ENCODE measurements around the gene THAP3.

THAP3 gene

DNA sequence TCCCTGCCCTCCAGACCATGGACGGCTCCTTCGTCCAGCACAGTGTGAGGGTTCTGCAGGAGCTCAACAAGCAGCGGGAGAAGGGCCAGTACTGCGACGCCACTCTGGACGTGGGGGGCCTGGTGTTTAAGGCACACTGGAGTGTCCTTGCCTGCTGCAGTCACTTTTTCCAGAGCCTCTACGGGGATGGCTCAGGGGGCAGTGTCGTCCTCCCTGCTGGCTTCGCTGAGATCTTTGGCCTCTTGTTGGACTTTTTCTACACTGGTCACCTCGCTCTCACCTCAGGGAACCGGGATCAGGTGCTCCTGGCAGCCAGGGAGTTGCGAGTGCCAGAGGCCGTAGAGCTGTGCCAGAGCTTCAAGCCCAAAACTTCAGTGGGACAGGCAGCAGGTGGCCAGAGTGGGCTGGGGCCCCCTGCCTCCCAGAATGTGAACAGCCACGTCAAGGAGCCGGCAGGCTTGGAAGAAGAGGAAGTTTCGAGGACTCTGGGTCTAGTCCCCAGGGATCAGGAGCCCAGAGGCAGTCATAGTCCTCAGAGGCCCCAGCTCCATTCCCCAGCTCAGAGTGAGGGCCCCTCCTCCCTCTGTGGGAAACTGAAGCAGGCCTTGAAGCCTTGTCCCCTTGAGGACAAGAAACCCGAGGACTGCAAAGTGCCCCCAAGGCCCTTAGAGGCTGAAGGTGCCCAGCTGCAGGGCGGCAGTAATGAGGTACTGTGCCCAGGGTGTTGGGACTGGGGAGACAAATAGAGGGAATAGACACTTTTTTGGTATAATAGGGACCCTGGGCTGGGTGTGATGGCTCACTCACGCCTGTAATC, 43.9 kb upstream of the THAP3 start:
- TF ChIP-seq, protein P1, sequence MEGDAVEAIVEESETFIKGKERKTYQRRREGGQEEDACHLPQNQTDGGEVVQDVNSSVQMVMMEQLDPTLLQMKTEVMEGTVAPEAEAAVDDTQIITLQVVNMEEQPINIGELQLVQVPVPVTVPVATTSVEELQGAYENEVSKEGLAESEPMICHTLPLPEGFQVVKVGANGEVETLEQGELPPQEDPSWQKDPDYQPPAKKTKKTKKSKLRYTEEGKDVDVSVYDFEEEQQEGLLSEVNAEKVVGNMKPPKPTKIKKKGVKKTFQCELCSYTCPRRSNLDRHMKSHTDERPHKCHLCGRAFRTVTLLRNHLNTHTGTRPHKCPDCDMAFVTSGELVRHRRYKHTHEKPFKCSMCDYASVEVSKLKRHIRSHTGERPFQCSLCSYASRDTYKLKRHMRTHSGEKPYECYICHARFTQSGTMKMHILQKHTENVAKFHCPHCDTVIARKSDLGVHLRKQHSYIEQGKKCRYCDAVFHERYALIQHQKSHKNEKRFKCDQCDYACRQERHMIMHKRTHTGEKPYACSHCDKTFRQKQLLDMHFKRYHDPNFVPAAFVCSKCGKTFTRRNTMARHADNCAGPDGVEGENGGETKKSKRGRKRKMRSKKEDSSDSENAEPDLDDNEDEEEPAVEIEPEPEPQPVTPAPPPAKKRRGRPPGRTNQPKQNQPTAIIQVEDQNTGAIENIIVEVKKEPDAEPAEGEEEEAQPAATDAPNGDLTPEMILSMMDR (IDR thresholded peaks at IDR 0.05; ENCODE audit: low read depth, low read length) = no peak
- in situ Hi-C loops (cut with HindIII; ENCODE audit: low sequenced_read_pairs) = no loop called here
- no peak for DNase-seq (ENCODE audit: low read depth, low spot score)
- H3K4me3 ChIP-seq (ENCODE audit: low read depth, low read length) = peak overlapping the region; percentile 83

DNA sequence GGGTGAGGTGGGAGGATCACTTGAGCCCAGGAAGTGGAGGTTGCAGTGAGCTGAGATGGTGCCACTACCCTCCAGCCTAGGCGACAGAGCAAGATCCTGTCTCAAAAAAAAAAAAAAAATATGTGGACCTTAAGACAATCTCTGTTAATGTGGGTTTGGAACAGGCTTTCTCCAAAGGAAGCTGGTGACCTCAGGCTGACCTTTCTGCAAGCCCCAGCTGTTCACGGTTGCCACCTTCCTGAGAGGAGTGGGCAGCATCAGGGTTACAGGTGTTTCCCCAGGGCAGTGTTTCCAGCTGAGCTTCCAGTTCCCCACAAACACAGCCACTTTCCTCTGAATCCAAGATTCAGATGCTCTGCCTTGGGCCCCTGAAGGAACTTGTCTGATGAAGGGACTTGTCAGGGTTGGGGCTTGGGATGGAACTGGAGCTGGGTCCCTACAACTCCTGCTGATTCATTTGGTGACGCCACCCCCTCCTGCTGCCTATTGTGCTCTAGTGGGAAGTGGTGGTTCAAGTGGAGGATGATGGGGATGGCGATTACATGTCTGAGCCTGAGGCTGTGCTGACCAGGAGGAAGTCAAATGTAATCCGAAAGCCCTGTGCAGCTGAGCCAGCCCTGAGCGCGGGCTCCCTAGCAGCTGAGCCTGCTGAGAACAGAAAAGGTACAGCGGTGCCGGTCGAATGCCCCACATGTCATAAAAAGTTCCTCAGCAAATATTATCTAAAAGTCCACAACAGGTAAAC, 42.9 kb upstream of the THAP3 start:
- in situ Hi-C loops (cut with HindIII; ENCODE audit: low sequenced_read_pairs) = no loop called here
- DNase-seq (ENCODE audit: low read depth, low spot score) = no peak
- H3K4me3 ChIP-seq (ENCODE audit: low read depth, low read length) = no peak overlapping the region
- TF ChIP-seq, protein P1 (IDR thresholded peaks at IDR 0.05; ENCODE audit: low read depth, low read length) = no peak

DNA sequence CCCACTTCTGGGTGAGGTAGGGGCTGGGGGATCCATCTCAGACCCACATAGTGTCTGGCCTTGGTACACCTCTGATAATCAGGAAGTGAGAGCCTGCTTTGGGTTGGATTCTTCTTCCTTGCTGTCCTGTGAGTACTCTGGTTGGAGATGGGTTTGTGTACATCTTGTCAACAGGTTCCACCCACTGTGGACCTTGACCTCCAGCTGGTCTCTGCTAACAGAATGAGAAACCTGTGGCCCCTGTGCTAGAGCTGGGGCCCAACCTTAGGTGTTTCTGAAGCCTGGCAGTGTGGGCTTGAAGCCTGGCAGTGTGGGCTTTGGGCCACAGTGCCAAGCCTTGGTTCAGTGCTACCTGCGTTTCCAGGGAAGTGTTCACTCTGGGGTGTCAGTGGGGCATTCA, 42.3 kb upstream of the THAP3 start:
- in situ Hi-C loops (cut with HindIII; ENCODE audit: low sequenced_read_pairs) = no loop called here
- TF ChIP-seq, protein P1 (IDR thresholded peaks at IDR 0.05; ENCODE audit: low read depth, low read length) = no peak
- H3K4me3 ChIP-seq (ENCODE audit: low read depth, low read length) = no peak overlapping the region
- DNase-seq (ENCODE audit: low read depth, low spot score) = no peak

DNA sequence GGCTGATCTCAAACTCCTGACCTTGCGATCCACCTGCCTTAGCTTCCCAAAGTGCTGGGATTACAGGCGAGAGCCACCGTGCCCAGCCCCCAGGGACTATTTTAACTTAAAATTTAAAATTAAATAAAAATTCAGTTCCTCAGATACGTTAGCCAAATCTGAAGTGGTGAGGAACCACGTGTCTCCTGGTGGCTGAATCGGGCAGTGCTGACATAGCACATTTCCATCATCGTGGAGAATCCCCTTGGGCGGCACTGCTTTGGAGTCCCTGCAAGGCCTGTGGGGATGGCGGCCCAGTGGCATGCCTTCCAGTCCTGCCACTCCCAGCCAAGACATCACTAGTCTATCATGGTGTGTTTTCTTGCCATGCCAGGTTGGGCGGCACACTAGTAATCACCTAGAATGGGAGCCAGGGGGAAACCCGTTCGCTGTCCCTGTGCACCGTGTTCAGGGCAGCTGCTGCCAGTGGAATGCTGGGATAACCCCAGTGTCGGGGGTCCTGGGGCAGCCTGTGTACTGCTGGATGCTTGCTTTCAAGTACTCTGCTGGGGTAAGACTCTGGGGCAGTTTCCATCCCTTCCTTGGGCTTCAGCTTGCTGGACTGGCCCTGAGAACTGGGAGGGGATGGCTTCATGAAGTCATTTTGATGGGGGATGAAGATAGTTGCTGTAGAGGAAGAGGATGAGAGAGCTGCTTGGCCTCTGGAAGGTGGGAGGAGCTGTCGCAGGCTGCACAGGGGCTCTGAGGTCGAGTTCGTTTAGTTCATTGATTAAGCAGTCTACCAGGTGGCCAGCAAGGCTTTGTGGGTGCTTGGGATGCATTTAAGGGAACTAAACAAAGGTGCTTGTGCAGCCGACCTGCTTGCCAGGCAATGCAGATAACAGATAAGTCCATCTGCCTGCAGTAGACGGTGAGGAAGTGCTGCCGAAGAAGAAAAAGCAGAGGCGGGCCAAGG, 40.3 kb upstream of the THAP3 start:
- in situ Hi-C loops (cut with HindIII; ENCODE audit: low sequenced_read_pairs) = no loop called here
- H3K4me3 ChIP-seq (ENCODE audit: low read depth, low read length) = no peak overlapping the region
- no peak for DNase-seq (ENCODE audit: low read depth, low spot score)
- TF ChIP-seq, protein P1 (IDR thresholded peaks at IDR 0.05; ENCODE audit: low read depth, low read length) = no peak

DNA sequence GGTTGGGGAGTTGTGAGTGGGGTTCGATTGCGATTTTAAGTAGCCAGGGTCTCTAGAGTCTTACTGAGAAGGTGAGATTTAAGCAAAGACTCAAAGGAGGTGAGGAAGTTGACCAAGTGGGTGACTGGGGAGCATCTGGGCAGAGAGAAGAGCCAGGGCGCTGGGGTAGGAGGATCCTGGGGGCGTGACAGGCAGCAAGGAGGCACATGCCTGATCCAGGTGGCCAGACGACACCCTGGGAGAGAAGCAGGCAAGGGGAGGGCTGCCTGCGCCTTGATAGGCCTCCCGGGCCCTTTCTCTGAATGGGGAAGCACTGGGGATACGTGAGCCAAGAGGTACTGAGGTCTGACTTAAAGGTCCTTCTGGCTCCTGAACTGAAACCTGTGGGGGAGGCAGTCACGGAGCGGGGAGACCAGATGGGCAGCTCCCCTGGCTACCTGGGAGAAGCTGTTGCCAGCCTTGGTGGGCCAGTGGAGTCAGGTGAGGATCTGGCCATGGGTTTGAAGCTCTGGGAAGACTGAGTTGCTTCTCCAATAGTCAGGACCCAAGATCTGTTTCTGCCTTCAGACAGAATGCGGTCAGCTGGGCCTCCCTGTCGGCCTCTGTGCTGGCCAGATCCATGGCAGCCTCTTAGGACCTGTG, 39.5 kb upstream of the THAP3 start:
- in situ Hi-C loops (cut with HindIII; ENCODE audit: low sequenced_read_pairs) = no loop called here
- TF ChIP-seq, protein P1 (IDR thresholded peaks at IDR 0.05; ENCODE audit: low read depth, low read length) = no peak
- DNase-seq (ENCODE audit: low read depth, low spot score) = no peak
- H3K4me3 ChIP-seq (ENCODE audit: low read depth, low read length) = no peak overlapping the region

DNA sequence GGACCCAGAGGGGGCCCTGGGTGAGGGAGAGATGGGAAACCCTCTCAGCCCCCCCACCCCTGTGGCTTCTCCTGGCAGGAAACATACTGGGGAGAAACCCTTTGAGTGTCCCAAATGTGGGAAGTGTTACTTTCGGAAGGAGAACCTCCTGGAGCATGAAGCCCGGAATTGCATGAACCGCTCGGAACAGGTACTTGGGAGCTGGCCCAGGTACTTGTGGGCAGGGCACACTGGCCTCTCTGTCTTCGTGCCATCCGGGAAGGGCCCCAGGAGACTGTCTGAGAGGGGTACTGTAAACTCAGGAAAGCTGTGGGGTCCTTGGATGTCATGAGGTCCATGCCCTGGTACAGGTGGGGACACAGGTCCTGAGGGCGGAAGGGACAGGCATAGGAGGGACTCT, 38.8 kb upstream of the THAP3 start:
- DNase-seq (ENCODE audit: low read depth, low spot score) = no peak
- TF ChIP-seq, protein P1 (IDR thresholded peaks at IDR 0.05; ENCODE audit: low read depth, low read length) = no peak
- in situ Hi-C loops (cut with HindIII; ENCODE audit: low sequenced_read_pairs) = no loop called here

More for the DNA sequence above, 38.8 kb upstream of the THAP3 start:
- no peak overlapping the region for H3K4me3 ChIP-seq (ENCODE audit: low read depth, low read length)
